ENCODE results near the gene PLIN1. TPM values are rescaled to one million over a fixed set of nuclear protein-coding genes. Genes with fewer than 3 reads are reported as not detected.

The PLIN1 gene
- total and polyA plus RNA-seq, 10 of the 15 experiments (the other 5 are each of a cell fraction or from before 2014, with no cell fraction given) = 0.05 to 0.13 (median 0.09) TPM; not detected in 6

DNA sequence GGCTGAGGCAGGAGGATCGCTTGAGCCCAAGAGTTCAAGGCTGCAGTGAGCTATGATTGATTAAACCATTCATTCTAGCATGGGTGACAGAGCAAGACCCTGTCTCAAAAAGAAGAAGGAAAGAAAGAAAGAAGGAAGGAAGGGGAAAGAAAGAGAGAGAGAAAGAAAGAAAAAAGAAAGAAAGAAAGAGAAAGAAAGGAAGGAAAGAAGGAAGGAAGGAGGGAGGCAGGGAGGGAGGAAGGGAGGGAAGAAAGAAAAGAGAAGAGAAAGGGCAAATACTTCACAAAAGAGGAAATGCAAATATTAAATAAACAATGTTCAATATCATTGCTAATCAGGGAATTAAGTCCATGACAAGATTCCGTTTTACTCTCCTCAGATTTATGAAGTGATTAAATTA lies 19.9 kb downstream of the PLIN1 start:
- no peaks in the 10 kb centered on the region for H3K79me2 ChIP-seq (ENCODE audit: control insufficient read depth, insufficient read depth, low read length)
- no peaks in the 10 kb centered on the region for H3K36me3 ChIP-seq (ENCODE audit: control insufficient read depth in 2 of 2, insufficient read depth in 2 of 2, low read length in 1 of 2)
- H3K9me3 ChIP-seq (replicated peaks; ENCODE audit: control insufficient read depth, insufficient read depth, low read length) = no peaks in the 10 kb centered on the region
- FAIRE-seq (no peak), ATAC-seq (no peak), DNase-seq (ENCODE audit: low read depth, low spot score) (no peak)
- in situ Hi-C loops (cut with MboI) (no loop called here), intact Hi-C loops (cut with micrococcal nuclease; ENCODE audit: unreplicated experiment) (no loop called here)
- no TSS peak for BruUV-seq (replicated peaks)
- TF ChIP-seq TARDBP (IDR thresholded peaks at IDR 0.05; ENCODE audit: borderline replicate concordance) = no peak
- TF ChIP-seq BCL11A (IDR thresholded peaks at IDR 0.05; ENCODE audit: low read depth, low read length) = no peak
- no peak for TF ChIP-seq CHD1 (IDR thresholded peaks at IDR 0.05; ENCODE audit: low read depth, low read length)
- TF ChIP-seq HDAC2 (IDR thresholded peaks at IDR 0.05) = no peak
- no peak for TF ChIP-seq SMC3 (IDR thresholded peaks at IDR 0.05; ENCODE audit: borderline replicate concordance, low read length)
- TF ChIP-seq, protein P1, sequence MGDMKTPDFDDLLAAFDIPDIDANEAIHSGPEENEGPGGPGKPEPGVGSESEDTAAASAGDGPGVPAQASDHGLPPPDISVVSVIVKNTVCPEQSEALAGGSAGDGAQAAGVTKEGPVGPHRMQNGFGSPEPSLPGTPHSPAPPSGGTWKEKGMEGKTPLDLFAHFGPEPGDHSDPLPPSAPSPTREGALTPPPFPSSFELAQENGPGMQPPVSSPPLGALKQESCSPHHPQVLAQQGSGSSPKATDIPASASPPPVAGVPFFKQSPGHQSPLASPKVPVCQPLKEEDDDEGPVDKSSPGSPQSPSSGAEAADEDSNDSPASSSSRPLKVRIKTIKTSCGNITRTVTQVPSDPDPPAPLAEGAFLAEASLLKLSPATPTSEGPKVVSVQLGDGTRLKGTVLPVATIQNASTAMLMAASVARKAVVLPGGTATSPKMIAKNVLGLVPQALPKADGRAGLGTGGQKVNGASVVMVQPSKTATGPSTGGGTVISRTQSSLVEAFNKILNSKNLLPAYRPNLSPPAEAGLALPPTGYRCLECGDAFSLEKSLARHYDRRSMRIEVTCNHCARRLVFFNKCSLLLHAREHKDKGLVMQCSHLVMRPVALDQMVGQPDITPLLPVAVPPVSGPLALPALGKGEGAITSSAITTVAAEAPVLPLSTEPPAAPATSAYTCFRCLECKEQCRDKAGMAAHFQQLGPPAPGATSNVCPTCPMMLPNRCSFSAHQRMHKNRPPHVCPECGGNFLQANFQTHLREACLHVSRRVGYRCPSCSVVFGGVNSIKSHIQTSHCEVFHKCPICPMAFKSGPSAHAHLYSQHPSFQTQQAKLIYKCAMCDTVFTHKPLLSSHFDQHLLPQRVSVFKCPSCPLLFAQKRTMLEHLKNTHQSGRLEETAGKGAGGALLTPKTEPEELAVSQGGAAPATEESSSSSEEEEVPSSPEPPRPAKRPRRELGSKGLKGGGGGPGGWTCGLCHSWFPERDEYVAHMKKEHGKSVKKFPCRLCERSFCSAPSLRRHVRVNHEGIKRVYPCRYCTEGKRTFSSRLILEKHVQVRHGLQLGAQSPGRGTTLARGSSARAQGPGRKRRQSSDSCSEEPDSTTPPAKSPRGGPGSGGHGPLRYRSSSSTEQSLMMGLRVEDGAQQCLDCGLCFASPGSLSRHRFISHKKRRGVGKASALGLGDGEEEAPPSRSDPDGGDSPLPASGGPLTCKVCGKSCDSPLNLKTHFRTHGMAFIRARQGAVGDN (IDR thresholded peaks at IDR 0.05) = no peak
- H4K20me1 ChIP-seq (ENCODE audit: control insufficient read depth, insufficient read depth) = no peaks in the 10 kb centered on the region
- H3K9ac ChIP-seq (ENCODE audit: control insufficient read depth, insufficient read depth, low read length) = no peak overlapping the region
- WGBS (ENCODE audit: insufficient coverage, insufficient replicate concordance, low lambda C conversion rate, missing lambda C conversion rate) = 18% methylated on average over 2 of the region's 2 CpGs
- POLR2A ChIA-PET = no interaction called here
- no peak overlapping the region for H3K4me2 ChIP-seq (ENCODE audit: control insufficient read depth, insufficient read depth)
- H3K27ac ChIP-seq (ENCODE audit: control insufficient read depth, insufficient read depth) = no peak overlapping the region
- H2AFZ ChIP-seq (ENCODE audit: control insufficient read depth, low read depth, low read length) = no peak overlapping the region
- peaks cover 0 to 7% of the 10 kb centered on the region in 2 experiments; a peak in 3 of 4 replicates for H3K27me3 ChIP-seq (replicated peaks in 1 of 2; ENCODE audit: control insufficient read depth in 2 of 2, insufficient read depth in 2 of 2, low read length in 1 of 2)
- no peak overlapping the region for H3K4me3 ChIP-seq
- SMC1A ChIA-PET (ENCODE audit: uncharacterized antibody, unreplicated experiment) = no interaction called here
- RAD21 ChIA-PET (ENCODE audit: unreplicated experiment) = no interaction called here
- CTCF ChIA-PET = no interaction called here
- H3K4me1 ChIP-seq (ENCODE audit: control insufficient read depth, insufficient read depth, low read length) = no peaks in the 10 kb centered on the region
